KOPT-K1 (cell line): ENCODE results near the gene ANAPC5.
"Not testable (repeated sequence)": the region's sequence is repeated elsewhere in the genome, so short reads cannot be mapped to it uniquely, and the experiment has no call there.

Source experiments
- H3K27ac ChIP-seq: fragments of 200-600 bp; sonication (generic); 2 replicates; pipeline ENCODE4 v1.5.1; 2016; ENCODE audit warnings: antibody characterized with exemption, mild to moderate bottlenecking, low read depth, low read length; ENCODE audit not compliant: poor library complexity, severe bottlenecking
- H3K36me3 ChIP-seq: fragments of 200-600 bp; sonication (generic); 2 replicates; pipeline ENCODE4 v1.5.1; 2017; ENCODE audit warnings: antibody characterized with exemption, mild to moderate bottlenecking, low read length, moderate library complexity; ENCODE audit not compliant: insufficient read depth
- H3K9me3 ChIP-seq: fragments of 200-600 bp; sonication (generic); 2 replicates; pipeline ENCODE4 v1.5.1; 2017; ENCODE audit warnings: antibody characterized with exemption, low read length, mild to moderate bottlenecking; ENCODE audit not compliant: insufficient read depth, poor library complexity, severe bottlenecking

The ANAPC5 gene, protein sequence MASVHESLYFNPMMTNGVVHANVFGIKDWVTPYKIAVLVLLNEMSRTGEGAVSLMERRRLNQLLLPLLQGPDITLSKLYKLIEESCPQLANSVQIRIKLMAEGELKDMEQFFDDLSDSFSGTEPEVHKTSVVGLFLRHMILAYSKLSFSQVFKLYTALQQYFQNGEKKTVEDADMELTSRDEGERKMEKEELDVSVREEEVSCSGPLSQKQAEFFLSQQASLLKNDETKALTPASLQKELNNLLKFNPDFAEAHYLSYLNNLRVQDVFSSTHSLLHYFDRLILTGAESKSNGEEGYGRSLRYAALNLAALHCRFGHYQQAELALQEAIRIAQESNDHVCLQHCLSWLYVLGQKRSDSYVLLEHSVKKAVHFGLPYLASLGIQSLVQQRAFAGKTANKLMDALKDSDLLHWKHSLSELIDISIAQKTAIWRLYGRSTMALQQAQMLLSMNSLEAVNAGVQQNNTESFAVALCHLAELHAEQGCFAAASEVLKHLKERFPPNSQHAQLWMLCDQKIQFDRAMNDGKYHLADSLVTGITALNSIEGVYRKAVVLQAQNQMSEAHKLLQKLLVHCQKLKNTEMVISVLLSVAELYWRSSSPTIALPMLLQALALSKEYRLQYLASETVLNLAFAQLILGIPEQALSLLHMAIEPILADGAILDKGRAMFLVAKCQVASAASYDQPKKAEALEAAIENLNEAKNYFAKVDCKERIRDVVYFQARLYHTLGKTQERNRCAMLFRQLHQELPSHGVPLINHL

DNA sequence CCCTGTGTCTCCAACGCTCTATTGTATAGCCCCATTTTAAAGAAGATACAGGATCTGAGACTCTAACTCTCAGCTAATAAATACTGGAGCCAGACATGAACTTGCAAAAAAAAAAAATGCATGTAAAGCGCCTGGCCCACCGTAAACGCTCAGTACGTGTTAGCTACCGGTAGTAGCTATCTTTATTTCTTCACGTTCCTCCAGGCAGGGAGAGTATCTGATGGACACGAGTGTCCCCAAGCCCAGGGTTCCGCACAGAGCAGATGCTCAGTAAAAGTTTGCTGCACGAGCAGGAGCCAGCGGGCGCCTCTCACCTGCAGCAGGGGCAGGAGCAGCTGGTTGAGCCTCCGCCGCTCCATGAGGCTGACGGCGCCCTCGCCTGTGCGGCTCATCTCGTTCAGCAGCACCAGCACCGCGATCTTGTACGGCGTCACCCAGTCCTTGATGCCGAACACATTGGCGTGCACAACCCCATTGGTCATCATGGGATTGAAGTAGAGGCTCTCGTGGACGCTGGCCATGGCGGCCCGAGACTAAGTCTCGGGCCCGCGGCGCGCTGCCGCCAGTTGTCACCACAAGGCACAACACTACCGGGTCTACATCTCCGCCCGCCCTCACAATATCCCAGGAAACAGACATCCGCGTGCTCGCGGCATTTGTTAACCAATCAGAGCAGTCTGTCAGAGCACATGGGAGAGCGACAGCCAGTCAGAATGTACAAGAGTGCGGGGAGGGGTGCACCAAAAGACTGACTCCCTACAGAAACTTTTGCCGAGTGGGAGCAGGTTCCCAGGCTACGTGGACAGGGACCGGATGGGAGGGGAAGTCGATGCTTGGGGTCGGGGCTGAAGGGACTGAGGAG lies at the start of gene ANAPC5:
Gene ANAPC5 (minus strand): TSS at position 592 of the 862 bp plus-strand sequence. CDS start 71 bp downstream, at position 521.
- Histone ChIP-seq H3K27ac (peak within 1 kb of the TSS; percentile 83), H3K9me3 (no peaks in the 10 kb centered on the region), H3K36me3 (peaks cover 22% of the 10 kb centered on the region)

DNA sequence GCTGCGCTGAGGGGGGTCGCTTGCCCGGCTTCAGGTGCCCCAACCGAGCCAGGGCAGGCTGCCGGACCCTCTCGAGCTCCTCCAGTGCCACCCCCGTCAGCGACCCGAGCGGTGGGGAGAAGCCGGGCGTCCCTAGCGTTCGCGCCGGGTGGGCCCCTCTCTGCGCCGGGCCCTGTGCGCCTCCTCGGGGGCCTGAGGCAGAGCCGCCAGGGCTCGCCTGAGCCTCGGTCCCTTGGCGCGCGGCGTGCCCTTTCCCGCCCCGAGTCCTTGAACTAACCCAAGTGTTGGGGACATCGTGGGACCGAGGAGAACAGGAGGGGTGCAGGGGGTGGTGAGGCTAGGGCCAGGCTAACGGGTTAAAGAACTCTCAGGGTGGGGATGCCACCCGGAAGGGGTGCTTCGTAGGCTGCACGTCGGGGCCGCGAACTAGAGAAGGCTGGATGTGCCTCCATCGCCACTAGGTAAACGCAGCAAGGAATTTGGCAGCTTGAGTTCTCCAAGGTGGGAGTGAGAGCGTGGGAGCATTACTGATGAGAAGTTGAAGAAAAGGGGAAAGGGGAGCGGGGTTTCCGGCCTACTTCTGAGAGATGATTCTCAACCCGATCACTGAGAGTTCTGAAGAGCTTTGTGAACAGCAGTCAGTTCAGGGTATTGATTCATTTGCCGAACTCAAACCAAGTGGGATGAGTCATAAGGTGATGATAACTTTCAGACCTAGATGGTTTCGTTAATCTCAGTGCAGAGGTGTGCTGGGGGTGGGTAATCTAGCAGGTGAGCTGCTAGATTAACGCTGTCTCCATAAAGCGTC lies 48.3 kb upstream of the ANAPC5 start:
- no peaks in the 10 kb centered on the region for H3K9me3 ChIP-seq
- H3K36me3 ChIP-seq: peaks cover 31% of the 10 kb centered on the region
- H3K27ac ChIP-seq: peak overlapping the region; percentile 78

DNA sequence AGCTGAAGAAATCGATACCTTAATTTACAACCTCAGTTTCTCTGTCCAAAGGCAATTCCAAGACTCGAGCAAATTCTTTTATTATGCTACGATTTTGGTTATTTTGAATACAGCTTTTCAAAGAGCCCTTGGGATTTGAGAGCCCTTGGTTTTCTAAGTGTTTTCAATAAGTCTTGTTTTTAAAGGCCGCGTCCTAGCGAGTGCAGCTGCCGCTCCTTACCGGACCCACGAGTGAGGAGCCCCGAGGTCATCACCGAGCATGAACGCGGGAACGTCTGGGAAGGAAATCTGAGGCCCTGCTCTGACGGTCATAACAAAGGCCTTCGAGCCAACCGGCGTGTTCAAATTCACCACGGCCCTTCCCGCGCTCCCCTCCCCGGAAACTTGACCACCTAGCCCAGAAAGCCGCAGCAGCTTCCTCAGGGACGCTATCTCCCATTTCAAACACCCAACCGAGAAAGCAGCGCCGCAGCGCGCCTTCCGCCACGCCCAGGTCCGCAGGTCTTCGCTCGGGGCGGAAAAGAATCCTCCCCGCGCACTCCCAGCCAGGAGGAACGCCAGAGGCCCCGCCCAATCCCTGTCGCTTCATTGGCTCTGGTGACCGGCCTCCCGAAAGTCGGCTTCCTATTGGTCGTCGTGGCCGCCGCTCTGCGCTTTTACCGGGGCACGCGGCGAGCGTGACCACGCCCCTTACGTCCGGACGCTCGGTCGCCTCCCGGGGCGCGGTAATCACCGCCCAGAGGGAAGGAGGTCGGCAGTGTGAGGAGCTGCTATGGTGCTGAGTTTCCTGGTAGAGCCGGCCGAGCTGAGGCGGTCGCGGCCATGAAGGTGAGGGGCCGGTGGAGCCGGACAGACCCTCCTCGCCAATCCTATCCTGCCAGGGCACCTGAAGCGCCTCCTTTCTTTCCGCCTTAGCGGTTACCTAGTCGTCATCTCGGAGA lies 47.5 kb upstream of the ANAPC5 start, which contains the start of gene RNF34:
Gene RNF34 (plus strand): TSS at position 728 of the 941 bp plus-strand sequence. CDS start 95 bp downstream, at position 823.
- peak within 1 kb of the TSS; percentile 78 for H3K27ac ChIP-seq
- H3K9me3 ChIP-seq: no peaks in the 10 kb centered on the region
- peaks cover 23% of the 10 kb centered on the region for H3K36me3 ChIP-seq

DNA sequence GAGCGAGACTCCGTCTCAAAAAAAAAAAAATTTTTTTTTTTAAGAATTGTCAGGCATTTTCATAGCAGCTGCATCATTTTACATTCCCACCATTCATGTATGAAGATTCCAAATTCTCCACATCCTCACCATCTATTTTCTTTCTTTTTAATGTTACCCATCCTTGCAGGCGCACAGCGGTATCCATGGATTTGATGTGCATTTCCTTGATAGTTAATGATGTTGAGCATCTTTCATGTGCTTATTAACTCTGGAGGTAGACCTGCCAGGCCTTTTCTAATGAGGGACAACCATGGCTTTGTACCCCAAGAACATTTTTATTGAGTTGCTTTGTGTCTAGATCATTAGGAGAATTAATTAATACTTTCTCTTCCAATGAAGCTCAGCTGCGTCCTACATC lies 46.1 kb upstream of the ANAPC5 start:
- Histone ChIP-seq H3K36me3 (peaks cover 10% of the 10 kb centered on the region), H3K27ac (no peak overlapping the region), H3K9me3 (no peaks in the 10 kb centered on the region)

DNA sequence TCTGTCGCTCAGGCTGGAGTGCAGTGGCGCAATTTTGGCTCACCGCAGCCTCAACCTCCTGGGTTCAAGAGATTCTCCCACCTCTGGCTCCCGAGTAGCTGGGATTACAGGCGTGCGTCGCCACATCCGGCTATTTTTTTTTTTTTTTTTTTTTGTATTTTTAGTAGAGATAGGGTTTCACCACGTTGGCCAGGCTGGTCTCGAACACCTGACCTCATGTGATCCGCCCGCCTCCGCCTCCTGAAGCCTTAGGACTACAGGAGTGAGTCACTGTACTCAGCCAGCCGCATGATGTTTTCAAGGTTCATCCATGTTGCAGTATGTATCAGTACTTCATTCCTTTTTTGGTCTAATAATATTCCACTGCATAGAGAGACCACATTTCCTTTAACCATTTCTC lies 45.3 kb upstream of the ANAPC5 start:
- H3K36me3 ChIP-seq: 0 out of 2 replicates have a peak, but pooled peaks cover 3% of the 10 kb centered on the region
- H3K9me3 ChIP-seq: no peaks in the 10 kb centered on the region
- H3K27ac ChIP-seq: no peak overlapping the region

DNA sequence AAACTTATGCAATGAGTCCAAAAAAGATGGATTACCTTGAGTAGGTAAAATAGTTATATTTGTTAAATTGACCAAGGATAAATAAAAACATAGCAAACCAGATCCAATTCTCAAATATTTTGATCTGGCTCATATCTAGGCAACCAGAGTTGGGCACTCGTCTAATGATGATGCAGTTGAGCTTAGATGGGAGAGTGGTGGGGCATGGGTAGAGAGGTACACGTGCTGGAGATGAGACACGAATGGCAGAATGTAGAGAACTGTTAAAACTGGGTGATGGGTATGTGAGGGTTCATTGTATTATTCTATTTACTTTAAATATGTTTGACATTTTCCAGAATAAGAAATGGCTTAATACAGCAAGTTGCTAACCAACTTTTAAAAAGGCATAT lies 40.1 kb upstream of the ANAPC5 start:
- Histone ChIP-seq H3K27ac (no peak overlapping the region), H3K9me3 (no peaks in the 10 kb centered on the region), H3K36me3 (no peaks in the 10 kb centered on the region)

DNA sequence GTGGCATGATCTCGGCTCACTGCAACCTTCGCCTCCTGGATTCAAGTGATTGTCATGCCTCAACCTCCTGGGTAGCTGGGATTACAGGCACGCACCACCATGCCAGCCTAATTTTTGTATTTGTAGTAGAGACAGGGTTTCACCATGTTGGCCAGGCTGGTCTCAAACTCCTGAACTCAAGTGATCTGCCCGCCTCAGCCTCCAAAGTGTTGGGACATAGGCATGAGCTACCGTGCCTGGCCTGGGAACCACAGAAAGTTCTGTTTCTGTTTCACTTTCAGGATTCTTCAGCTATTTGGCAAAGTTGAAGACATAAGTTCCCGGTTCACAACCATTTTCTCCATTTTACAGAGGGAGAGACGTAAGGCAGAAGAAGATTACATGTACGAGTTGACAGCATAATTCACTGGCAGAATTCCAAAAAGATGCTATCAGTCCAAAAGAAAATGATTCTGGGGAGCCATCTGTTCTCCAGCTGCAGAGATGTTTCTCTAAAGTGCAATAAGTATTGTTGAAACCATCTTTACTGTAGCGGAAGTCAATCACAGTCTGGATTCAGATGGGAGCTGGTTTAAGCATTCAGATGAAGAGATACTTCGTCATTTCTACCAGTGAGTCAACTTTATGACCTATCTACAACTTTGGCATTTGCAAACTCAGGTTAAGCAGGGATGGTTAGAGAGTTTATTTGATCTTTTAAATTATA lies 39.6 kb upstream of the ANAPC5 start:
- Histone ChIP-seq H3K9me3 (no peaks in the 10 kb centered on the region), H3K27ac (peak overlapping the region; percentile 42), H3K36me3 (no peaks in the 10 kb centered on the region)

DNA sequence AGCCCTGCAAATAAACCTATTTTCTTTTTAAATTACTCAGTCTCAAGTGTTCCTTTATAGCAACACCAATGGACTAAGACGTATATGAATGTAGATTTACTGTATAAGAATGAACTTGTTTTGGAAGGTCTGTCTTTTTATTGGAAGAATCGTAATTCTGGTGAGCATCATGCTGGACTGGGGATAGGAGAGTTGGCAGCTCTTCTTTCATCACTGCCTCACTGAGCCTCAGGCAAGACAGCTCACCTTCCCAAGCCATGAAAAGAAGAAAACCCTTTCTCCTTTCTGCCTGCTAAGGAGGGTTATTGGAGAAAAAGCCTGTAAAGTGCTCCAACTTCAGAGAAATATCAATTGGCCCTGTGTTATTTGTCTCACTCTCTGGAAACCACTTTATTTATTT lies 38.6 kb upstream of the ANAPC5 start:
- no peak overlapping the region for H3K27ac ChIP-seq
- H3K36me3 ChIP-seq: no peaks in the 10 kb centered on the region
- H3K9me3 ChIP-seq: no peaks in the 10 kb centered on the region

DNA sequence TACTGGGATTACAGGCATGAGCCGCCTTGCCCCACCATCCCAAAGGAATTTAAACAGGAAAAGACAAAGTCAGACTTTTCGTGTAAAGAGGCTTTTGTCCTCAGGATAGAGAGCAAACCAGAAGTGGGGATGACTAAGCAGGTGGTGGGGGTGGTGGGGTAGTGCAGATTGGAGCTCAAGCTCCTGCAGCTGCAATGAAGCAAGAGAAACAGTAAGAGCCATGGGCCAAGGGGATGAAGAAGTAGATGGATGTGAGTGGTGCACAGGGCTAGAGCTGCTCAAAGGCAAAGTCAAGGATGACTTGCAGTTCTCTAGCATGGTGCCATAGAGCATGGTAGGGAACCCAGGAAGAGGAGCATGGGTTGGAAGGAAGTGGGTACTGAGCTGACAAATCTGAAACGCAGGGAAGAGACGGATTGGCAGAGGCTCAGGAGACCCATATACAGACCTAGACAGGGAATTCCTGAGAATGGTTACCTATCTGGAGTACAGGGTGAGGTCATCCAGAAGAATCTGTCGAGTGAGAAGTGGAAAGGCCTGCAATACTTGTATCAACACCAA lies 36.3 kb upstream of the ANAPC5 start:
- H3K27ac ChIP-seq: no peak overlapping the region
- H3K9me3 ChIP-seq: no peaks in the 10 kb centered on the region
- no peaks in the 10 kb centered on the region for H3K36me3 ChIP-seq

DNA sequence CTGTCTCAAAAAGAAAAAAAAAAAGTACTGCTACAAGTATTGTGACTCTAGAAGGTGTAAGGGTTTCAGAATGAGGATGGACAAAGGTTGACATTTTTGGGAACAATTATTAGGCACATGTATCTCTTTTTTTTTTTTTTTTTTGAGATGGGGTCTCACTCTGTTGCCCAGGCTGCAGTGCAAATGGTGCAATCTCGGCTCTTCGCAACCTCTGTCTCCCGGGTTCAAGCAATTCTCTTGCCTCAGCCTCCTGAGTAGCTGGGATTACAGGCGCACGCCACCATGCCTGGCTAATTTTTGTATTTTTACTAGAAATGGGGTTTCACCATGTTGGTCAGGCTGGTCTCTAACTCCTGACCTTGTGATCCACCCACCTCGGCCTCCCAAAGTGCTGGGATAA lies 32.7 kb upstream of the ANAPC5 start:
- H3K9me3 ChIP-seq, H3K27ac ChIP-seq, H3K36me3 ChIP-seq: not testable (repeated sequence)

DNA sequence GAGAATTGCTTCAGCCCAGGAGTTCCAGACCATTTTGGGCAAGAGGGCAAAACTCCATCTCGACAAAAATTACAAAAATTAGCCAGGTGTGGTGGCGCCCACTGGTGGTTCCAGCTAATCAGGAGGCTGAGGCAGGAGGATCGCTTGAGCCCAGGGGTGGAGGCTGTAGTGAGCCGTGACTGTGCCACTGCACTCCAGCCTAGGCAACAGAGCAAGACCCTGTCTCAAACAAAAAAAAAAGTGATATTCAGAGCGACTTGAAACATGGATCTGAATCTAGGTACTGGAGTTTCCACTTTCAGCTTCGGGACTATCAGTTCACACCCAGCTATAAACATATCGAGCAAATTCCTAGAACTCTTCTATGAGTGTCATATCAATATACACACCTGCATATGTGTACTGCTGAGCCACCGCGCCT lies 31.4 kb upstream of the ANAPC5 start:
- Histone ChIP-seq H3K27ac (no peak overlapping the region), H3K36me3 (no peaks in the 10 kb centered on the region), H3K9me3 (no peaks in the 10 kb centered on the region)

DNA sequence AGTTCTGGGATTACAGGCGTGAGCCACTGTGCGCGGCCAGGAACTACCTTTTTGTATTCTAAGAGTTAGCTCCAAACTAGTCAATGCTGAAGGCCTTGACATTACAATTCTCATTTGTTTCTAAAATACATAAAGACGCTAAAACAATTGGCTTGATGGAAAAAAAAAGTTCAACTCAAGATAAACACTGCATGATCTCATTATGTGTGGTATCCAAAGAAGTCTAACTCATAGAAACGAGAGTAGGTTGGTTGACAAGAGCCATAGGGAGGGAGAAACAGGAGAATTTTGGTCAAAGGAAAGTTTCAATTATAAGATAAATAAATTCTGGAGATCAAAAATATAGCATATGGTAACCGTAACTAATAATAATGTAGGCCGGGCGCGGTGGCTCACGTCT lies 27.7 kb upstream of the ANAPC5 start:
- H3K27ac ChIP-seq: no peak overlapping the region
- H3K36me3 ChIP-seq: no peaks in the 10 kb centered on the region

DNA sequence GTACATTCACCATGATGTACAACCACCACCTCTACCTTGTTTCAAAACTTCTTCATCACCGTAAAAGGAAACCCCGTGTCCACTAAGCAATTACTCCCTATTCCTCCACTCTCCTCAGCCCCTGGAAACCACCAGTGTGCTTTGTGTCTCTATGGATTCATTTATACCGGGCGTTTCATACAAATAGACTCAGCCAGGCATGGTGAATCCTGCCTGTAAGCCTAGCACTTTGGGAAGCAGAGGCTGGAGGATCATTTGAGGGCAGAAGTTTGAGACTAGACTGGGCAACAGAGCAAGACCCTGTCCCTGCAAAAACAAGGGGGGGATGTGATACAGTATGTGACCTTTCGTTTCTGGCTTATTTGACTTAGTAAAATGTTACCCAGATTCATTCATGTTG lies 26.5 kb upstream of the ANAPC5 start:
- Histone ChIP-seq H3K27ac (no peak overlapping the region), H3K36me3 (no peaks in the 10 kb centered on the region), H3K9me3 (no peaks in the 10 kb centered on the region)

More for the DNA sequence above, 27.7 kb upstream of the ANAPC5 start:
- no peaks in the 10 kb centered on the region for H3K9me3 ChIP-seq
